ENCODE results near the gene ZNF625.
"Not testable (repeated sequence)": the region's sequence is repeated elsewhere in the genome, so short reads cannot be mapped to it uniquely, and the experiment has no call there.

The ZNF625 gene

GRCh38 chr19:12137221-12137940, 19.2 kb downstream of the ZNF625 start:
- peak; percentile 48 for DNase-seq

GRCh38 chr19:12133069-12133468, 23.5 kb downstream of the ZNF625 start:
- DNase-seq = no peak

GRCh38 chr19:12126707-12127106, 29.8 kb downstream of the ZNF625 start:
- DNase-seq = peak; percentile 35

- DNase-seq = no peak
Observed at GRCh38 chr19:12117201-12117970, 39.1 kb downstream of the ZNF625 start.

- no peak for DNase-seq
Observed at GRCh38 chr19:12113121-12113520, 43.4 kb downstream of the ZNF625 start.

GRCh38 chr19:12112701-12113100, 43.8 kb downstream of the ZNF625 start:
- DNase-seq = no peak

- no peak for DNase-seq
Observed at GRCh38 chr19:12111943-12112637, 44.4 kb downstream of the ZNF625 start.

- no peak for DNase-seq
Observed at GRCh38 chr19:12111176-12111575, 45.4 kb downstream of the ZNF625 start.

- DNase-seq = not testable (repeated sequence)
Observed at GRCh38 chr19:12103909-12104308, 52.6 kb downstream of the ZNF625 start.

- DNase-seq = no peak
Observed at GRCh38 chr19:12098040-12098439, 58.5 kb downstream of the ZNF625 start.

- DNase-seq = peak; percentile 21
Observed at GRCh38 chr19:12095111-12095790, 61.3 kb downstream of the ZNF625 start.

Data from hematopoietic multipotent progenitor cell treated with erythropoietin and hydrocortisone succinate and interleukin-3 and kit ligand, for 6 days (in vitro differentiated cells).